Natural killer cell treated with Interleukin-12 subunit alpha and Interleukin-12 subunit beta and Interleukin-15 and Interleukin-18, amount 100 ng/mL, for 72 hours (primary cell): ENCODE data around the gene SLIT3. TPM values are rescaled to one million over a fixed set of nuclear protein-coding genes. Genes with fewer than 3 reads are reported as not detected.

ENCODE experiments used
- ATAC-seq, 2 donors: fragments of 150-1000 bp; cut with Tn5 transposase in 1 of 2; sonication (Bioruptor Pico), chemical (Tn5 transposase) in 1 of 2; 2 replicates each; pipeline ENCODE4 v1.10.0; 2021
- DNase-seq: peaks from one replicate; pipeline ENCODE4 v3.0.0; 2022; ENCODE audit warnings: low spot score
- H3K27ac Mint-ChIP-seq, 2 donors: 1 replicate in 1 of 2; 2 replicates in 1 of 2; pipeline ENCODE4 v1.8.0; 2022; ENCODE audit warnings: mixed read lengths in 2 of 2, mild to moderate bottlenecking in 1 of 2, moderate library complexity in 1 of 2
- H3K27me3 Mint-ChIP-seq, 2 donors: 1 replicate in 1 of 2; 2 replicates in 1 of 2; pipeline ENCODE4 v1.8.0; 2022; ENCODE audit warnings: mixed read lengths in 2 of 2
- H3K36me3 Mint-ChIP-seq: one replicate; pipeline ENCODE4 v1.8.0; 2022; ENCODE audit warnings: mixed read lengths
- H3K4me1 Mint-ChIP-seq, 2 donors: 1 replicate in 1 of 2; 2 replicates in 1 of 2; pipeline ENCODE4 v1.8.0; 2022; ENCODE audit warnings: low read depth in 2 of 2, mixed read lengths in 2 of 2, mild to moderate bottlenecking in 1 of 2
- H3K4me3 Mint-ChIP-seq: one replicate; pipeline ENCODE4 v1.8.0; 2022; ENCODE audit warnings: mixed read lengths
- H3K9me3 Mint-ChIP-seq: 2 replicates; pipeline ENCODE4 v1.8.0; 2022; ENCODE audit warnings: mixed read lengths
- total RNA-seq, 2 donors: library from RNA; stranded (reverse); gene quantifications; one replicate each; pipeline ENCODE4 v1.2.3, GENCODE V29; 2022

The SLIT3 gene
- total RNA-seq, 2 donors from 2014 or later = 0.14 TPM; not detected in 1

DNA sequence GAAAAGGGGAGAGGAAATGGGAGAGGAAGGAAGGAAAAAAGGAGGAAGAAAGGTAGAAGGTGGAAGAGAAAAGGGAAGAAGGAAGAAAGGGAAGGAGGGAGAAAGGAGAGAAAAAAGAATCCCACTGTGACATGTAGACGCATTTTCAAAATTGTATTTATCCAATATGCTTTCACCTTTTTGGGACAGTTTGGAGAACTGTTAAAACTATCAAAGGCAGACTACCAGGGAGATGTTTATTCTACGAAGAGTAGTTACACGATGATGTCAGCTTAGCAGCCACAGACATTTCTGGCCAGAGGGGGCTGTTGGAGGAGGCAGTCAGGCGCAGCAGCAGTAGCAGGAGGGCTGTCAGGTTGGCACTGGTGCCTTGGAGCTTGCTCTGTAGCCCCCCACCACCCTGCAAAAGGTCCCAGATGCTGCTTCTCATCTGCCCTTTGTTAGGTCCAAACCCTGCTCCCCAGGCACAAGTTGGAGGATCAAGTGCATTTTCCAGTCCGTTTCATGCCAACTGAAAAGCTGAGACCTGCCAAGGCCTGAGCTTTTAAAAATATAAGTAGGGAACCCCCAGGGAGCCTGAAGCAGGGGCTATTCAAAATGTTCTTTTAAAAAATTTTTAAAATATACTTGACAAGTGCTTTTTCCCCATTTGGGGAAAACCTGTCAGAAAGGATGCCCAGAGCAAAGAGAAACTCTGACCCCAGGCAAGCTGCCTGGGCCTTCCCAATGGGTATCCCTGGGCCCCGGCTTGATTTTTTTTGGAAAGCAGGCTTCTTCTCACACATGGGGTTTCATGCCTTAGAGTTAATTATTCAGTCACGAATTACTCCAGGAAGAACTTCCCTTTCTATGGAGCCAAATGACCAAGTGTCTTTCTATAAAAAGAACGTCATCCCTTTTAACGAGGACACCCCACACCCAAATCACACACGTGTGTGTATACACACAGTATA lies 203.3 kb downstream of the SLIT3 start:
- Mint-ChIP-seq H3K27me3 (peaks cover 5 to 28% of the 10 kb centered on the region in 2 donors), H3K36me3 (no peaks in the 10 kb centered on the region), H3K4me1 (no peaks in the 10 kb centered on the region), H3K27ac (no peak overlapping the region), H3K9me3 (no peaks in the 10 kb centered on the region), H3K4me3 (no peak overlapping the region)
- ATAC-seq (no peak), DNase-seq (no peak)

DNA sequence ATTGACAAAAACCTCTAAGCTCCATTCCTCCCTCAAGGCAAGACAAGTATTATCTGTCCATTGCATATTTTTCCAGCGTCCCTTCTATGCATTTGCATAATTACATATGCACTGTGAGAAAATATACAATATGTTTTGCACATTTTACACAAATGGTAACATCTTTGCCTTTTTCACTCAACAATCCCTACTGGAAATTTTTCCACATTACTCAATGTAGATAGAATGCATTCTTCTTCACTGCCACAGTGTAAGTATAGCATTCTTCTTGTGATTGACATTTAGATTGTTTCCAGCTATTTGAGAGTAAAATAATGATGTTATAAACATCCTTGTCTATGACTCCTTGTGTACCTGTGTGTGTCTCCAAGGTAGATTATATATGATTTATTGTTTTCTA lies 205.0 kb downstream of the SLIT3 start:
- Mint-ChIP-seq H3K27ac (no peak overlapping the region), H3K36me3 (no peaks in the 10 kb centered on the region), H3K9me3 (no peaks in the 10 kb centered on the region)

GRCh38 chr5:169095410-169095960 lies 205.5 kb downstream of the SLIT3 start:
- DNase-seq (no peak), ATAC-seq (no peak)
- H3K4me1 Mint-ChIP-seq = no peaks in the 10 kb centered on the region
- H3K36me3 Mint-ChIP-seq = no peaks in the 10 kb centered on the region
- peaks cover 5 to 28% of the 10 kb centered on the region in 2 donors for H3K27me3 Mint-ChIP-seq
- no peak overlapping the region for H3K4me3 Mint-ChIP-seq
- H3K27ac Mint-ChIP-seq = no peak overlapping the region
- no peaks in the 10 kb centered on the region for H3K9me3 Mint-ChIP-seq

More for the DNA sequence above, 205.0 kb downstream of the SLIT3 start:
- no peak overlapping the region for H3K4me3 Mint-ChIP-seq
- peaks cover 5 to 28% of the 10 kb centered on the region in 2 donors for H3K27me3 Mint-ChIP-seq
- no peaks in the 10 kb centered on the region for H3K4me1 Mint-ChIP-seq
- DNase-seq (no peak), ATAC-seq (no peak)

GRCh38 chr5:169094586-169095409 lies 206.1 kb downstream of the SLIT3 start:
- H3K27ac Mint-ChIP-seq = no peak overlapping the region
- ATAC-seq = no peak

GRCh38 chr5:169091396-169091980 lies 209.5 kb downstream of the SLIT3 start:
- Mint-ChIP-seq H3K4me3 (no peak overlapping the region), H3K9me3 (no peaks in the 10 kb centered on the region), H3K27ac (no peak overlapping the region), H3K27me3 (peaks cover 3 to 29% of the 10 kb centered on the region in 2 donors), H3K36me3 (no peaks in the 10 kb centered on the region), H3K4me1 (no peaks in the 10 kb centered on the region)
- no peak for DNase-seq
- ATAC-seq = no peak

More at GRCh38 chr5:169094586-169095409, 206.1 kb downstream of the SLIT3 start:
- no peak overlapping the region for H3K4me3 Mint-ChIP-seq
- no peak for DNase-seq
- no peaks in the 10 kb centered on the region for H3K4me1 Mint-ChIP-seq
- H3K27me3 Mint-ChIP-seq = peaks cover 5 to 32% of the 10 kb centered on the region in 2 donors
- no peaks in the 10 kb centered on the region for H3K36me3 Mint-ChIP-seq
- H3K9me3 Mint-ChIP-seq = no peaks in the 10 kb centered on the region

DNA sequence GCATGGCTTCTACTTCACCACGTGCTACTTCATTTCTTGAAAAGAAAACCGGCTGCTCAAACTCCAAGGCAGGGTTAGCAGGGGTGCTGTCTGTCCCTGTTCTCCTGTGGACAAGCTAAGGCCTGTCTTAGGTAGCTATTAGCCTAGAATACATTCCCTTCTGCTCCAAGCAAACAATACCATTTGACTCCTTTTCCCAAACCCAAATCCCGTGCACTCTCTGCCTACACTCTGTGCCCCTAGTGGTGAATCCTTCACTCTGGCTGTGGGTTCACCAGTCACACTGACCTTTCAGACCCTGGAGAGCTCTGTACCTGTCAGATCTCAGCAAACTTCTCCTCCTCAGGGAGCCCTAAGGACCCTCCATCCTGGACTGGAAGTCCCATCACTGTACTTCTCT lies 211.6 kb downstream of the SLIT3 start:
- Mint-ChIP-seq H3K36me3 (no peaks in the 10 kb centered on the region), H3K27me3 (peaks cover 0 to 16% of the 10 kb centered on the region in 2 donors), H3K9me3 (no peaks in the 10 kb centered on the region), H3K4me3 (no peak overlapping the region), H3K27ac (no peak overlapping the region), H3K4me1 (no peaks in the 10 kb centered on the region)
- peak in 1 of 2 donors; percentile 46 for ATAC-seq
- no peak for DNase-seq

DNA sequence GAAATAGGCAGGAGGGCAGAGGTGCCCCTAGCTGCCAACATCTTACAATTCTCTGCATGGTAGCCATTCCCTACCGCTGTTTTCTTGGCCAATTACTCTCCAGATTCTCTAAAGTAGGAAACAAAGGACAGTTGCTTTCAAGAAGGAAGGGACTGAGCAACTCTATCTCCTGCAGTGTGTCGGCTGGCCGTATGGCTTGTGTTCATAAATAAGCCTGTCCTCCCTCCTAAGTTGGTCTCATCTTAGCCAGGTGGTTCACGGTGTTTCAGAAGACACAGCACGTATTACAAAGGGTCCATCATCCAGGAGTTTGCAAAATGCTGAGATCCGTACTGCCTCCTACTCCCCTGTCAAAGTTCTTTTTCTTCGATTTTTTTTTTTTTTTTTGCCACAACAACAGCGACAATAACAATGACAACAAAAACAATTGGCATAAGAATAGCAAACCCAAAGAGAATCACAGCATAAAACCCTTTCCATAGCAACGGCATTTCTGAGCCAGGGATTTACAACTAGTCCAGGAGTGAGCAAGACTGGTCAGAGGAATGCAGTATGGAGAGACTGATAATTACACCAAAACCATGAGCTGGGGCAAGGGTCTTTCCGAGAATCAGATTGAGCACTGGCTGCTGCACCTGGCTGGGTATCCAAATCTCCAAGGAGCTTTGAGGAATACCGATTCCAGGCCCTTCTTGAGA lies 212.8 kb downstream of the SLIT3 start:
- ATAC-seq (no peak), DNase-seq (no peak)
- H3K4me3 Mint-ChIP-seq = no peak overlapping the region
- no peaks in the 10 kb centered on the region for H3K4me1 Mint-ChIP-seq
- no peak overlapping the region for H3K27ac Mint-ChIP-seq
- no peaks in the 10 kb centered on the region for H3K36me3 Mint-ChIP-seq
- H3K27me3 Mint-ChIP-seq = peaks cover 0 to 16% of the 10 kb centered on the region in 2 donors
- H3K9me3 Mint-ChIP-seq = no peaks in the 10 kb centered on the region

GRCh38 chr5:169085636-169086035 lies 215.3 kb downstream of the SLIT3 start:
- DNase-seq = no peak
- ATAC-seq = no peak
- Mint-ChIP-seq H3K9me3 (no peaks in the 10 kb centered on the region), H3K27me3 (peaks cover 0 to 16% of the 10 kb centered on the region in 2 donors), H3K36me3 (no peaks in the 10 kb centered on the region), H3K4me1 (no peaks in the 10 kb centered on the region), H3K4me3 (no peak overlapping the region), H3K27ac (no peak overlapping the region)

DNA sequence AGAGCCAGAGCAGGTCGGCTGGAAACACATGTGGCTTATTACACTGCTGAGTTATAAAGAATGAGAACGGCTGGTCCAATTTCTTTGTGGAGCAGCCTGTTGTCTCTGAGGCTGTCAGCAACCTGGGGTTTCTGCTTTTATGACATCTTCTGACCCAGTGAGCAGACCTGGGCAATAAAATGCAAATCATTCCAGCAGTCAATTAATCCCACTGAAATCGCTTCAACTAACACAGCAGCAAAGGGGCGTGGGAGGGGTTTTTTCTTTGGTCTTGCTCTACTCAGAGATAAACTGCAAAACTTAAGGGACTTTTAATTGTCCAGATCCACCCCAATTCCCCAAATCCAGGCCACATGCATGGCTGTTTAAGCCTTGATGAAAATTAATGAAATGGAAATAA lies 215.7 kb downstream of the SLIT3 start:
- DNase-seq (no peak), ATAC-seq (no peak)
- Mint-ChIP-seq H3K4me1 (no peaks in the 10 kb centered on the region), H3K9me3 (no peaks in the 10 kb centered on the region), H3K27ac (no peak overlapping the region), H3K4me3 (no peak overlapping the region), H3K36me3 (no peaks in the 10 kb centered on the region), H3K27me3 (peaks cover 0 to 16% of the 10 kb centered on the region in 2 donors)

DNA sequence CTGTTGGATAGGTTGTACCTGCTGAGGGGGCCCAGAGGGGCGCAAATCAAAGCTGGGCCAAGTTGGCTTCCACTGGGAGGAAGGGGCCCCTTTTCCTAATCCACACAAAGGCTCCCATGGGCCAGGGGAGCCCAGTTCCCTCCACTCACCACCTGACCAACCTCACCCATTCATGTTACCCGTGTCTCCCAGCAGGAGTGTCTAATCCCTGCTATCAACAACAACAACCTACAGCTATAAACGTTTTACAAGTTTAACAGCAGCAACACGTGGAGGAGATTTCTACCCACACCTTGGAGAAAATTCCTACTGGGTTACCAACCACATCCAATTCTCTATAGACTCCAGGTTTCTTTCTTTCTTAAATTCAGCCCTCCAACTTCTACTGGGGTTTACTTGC lies 216.2 kb downstream of the SLIT3 start:
- Mint-ChIP-seq H3K9me3 (no peaks in the 10 kb centered on the region), H3K36me3 (no peaks in the 10 kb centered on the region), H3K27ac (no peak overlapping the region), H3K4me3 (no peak overlapping the region), H3K4me1 (no peaks in the 10 kb centered on the region), H3K27me3 (peaks cover 0 to 11% of the 10 kb centered on the region in 2 donors)
- peak in 1 of 2 donors; percentile 25 for ATAC-seq
- DNase-seq = no peak

GRCh38 chr5:169083394-169084018 lies 217.4 kb downstream of the SLIT3 start:
- Mint-ChIP-seq H3K4me3 (no peak overlapping the region), H3K27ac (no peak overlapping the region), H3K36me3 (no peaks in the 10 kb centered on the region), H3K4me1 (no peaks in the 10 kb centered on the region), H3K9me3 (no peaks in the 10 kb centered on the region), H3K27me3 (peaks cover under 1 to 9% of the 10 kb centered on the region in 2 donors)
- ATAC-seq (peak in 1 of 2 donors; percentile 34), DNase-seq (no peak)

DNA sequence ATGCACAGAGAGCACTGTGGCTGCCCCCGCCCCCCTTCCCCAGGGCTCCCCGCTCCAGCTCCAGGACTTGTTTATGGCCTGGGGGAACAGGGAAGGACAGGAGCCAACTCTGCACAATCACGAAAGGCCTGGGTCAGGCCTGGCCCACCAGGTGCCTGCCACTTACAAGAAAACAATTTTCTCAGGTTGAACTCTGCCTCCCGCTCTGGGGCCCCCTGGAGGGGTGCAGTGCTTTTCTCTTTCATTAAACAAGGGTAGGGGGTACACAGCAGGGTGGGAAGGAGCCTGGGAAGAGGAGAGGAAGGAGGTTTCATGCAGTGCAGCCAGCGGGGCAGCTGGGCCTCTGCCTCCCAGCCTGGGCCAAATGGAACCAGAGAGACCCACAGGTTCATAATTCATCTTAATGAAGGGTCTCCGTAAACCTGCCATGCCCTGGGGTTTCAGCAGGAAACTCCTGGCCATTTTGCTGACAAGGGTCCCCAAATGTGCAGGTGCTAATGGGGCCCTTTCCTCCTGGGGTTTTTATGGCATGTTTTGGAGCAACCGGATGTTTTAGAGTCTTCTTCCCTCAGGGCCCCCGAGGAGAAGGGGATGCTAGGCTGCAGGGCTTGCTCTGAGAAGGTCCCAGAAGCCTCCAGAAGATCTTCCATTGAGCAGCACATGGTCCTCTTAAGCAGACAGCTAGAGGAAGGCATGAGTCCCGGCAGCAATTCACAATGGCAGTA lies 219.8 kb downstream of the SLIT3 start:
- Mint-ChIP-seq H3K4me3 (no peak overlapping the region), H3K27ac (no peak overlapping the region), H3K27me3 (peaks cover 5 to 10% of the 10 kb centered on the region in 2 donors), H3K36me3 (no peaks in the 10 kb centered on the region), H3K4me1 (no peaks in the 10 kb centered on the region), H3K9me3 (no peaks in the 10 kb centered on the region)
- DNase-seq = no peak
- ATAC-seq = peak in 1 of 2 donors; percentile 4
